GM23248 (cell line): ENCODE results near the gene STEAP2. TPM values are rescaled to one million over a fixed set of nuclear protein-coding genes. Genes with fewer than 3 reads are reported as not detected.
A peak's percentile ranks its signal among the peaks of the same experiment; 100 is the strongest.

ENCODE experiments used
- DNase-seq: peaks from one replicate; pipeline ENCODE4 v3.0.0-alpha.2; 2015
- H2AFZ ChIP-seq: fragments of 200-600 bp; sonication (generic); 2 replicates; pipeline ENCODE4 v1.6.1; 2016; ENCODE audit warnings: antibody characterized with exemption
- H3F3A ChIP-seq: fragments of 200-600 bp; sonication (generic); 2 replicates; pipeline ENCODE4 v1.6.1; 2016; ENCODE audit warnings: mild to moderate bottlenecking, antibody characterized with exemption, mixed run types; ENCODE audit not compliant: insufficient read depth
- H3K27ac ChIP-seq: fragments of 200-600 bp; sonication (generic); 2 replicates; pipeline ENCODE4 v1.5.1; 2016; ENCODE audit warnings: mild to moderate bottlenecking
- H3K27me3 ChIP-seq: fragments of 200-600 bp; sonication (generic); replicated peaks from 2 replicates; pipeline ENCODE4 v1.6.1; 2016; ENCODE audit warnings: mild to moderate bottlenecking; ENCODE audit not compliant: insufficient read depth
- H3K36me3 ChIP-seq: fragments of 200-600 bp; sonication (generic); 2 replicates; pipeline ENCODE4 v1.6.1; 2016; ENCODE audit warnings: low read depth, mild to moderate bottlenecking
- H3K4me1 ChIP-seq: fragments of 200-600 bp; sonication (generic); 2 replicates; pipeline ENCODE4 v1.6.1; 2016; ENCODE audit warnings: mild to moderate bottlenecking; ENCODE audit not compliant: insufficient read depth
- H3K4me2 ChIP-seq: fragments of 200-600 bp; sonication (generic); one replicate; pipeline ENCODE4 v1.6.1; 2016; ENCODE audit warnings: mild to moderate bottlenecking; ENCODE audit not compliant: unreplicated experiment
- H3K4me3 ChIP-seq: fragments of 200-600 bp; sonication (generic); 2 replicates; pipeline ENCODE4 v1.5.1; 2016; ENCODE audit warnings: mild to moderate bottlenecking
- H3K79me2 ChIP-seq: fragments of 200-600 bp; sonication (generic); 2 replicates; pipeline ENCODE4 v1.6.1; 2016; ENCODE audit warnings: mild to moderate bottlenecking; ENCODE audit not compliant: insufficient read depth
- H3K9ac ChIP-seq: fragments of 200-600 bp; sonication (generic); 2 replicates; pipeline ENCODE4 v1.6.1; 2016; ENCODE audit warnings: mild to moderate bottlenecking
- H3K9me2 ChIP-seq: fragments of 200-600 bp; sonication (generic); 2 replicates; pipeline ENCODE4 v1.6.1; 2016; ENCODE audit warnings: mixed run types, mild to moderate bottlenecking, moderate library complexity; ENCODE audit not compliant: insufficient read depth
- H3K9me3 ChIP-seq: fragments of 200-600 bp; sonication (generic); one replicate; pipeline ENCODE4 v1.6.1; 2017; ENCODE audit warnings: low read depth
- H4K20me1 ChIP-seq: fragments of 200-600 bp; sonication (generic); 2 replicates; pipeline ENCODE4 v1.6.0; 2016; ENCODE audit not compliant: insufficient read depth
- EZH2 ChIP-seq: fragments of 200-600 bp; sonication (generic); IDR thresholded peaks from 2 replicates; pipeline ENCODE4 v1.6.1; 2018; ENCODE audit warnings: antibody characterized with exemption, mild to moderate bottlenecking; ENCODE audit not compliant: insufficient read depth, poor library complexity, severe bottlenecking
- EZH2phosphoT487 ChIP-seq: fragments of 200-600 bp; sonication (generic); IDR thresholded peaks from 2 replicates; pipeline ENCODE4 v1.6.1; 2018; ENCODE audit warnings: antibody characterized with exemption, moderate library complexity, mild to moderate bottlenecking, low read depth; ENCODE audit not compliant: insufficient read depth
- WGBS, 2 experiments: methylation state at CpG; one replicate each; pipeline ENCODE4 v1.1.6; 2015 to 2017; ENCODE audit warnings: low lambda C conversion rate in 2 of 2, low coverage in 1 of 2; ENCODE audit errors: missing lambda C conversion rate in 2 of 2; 5-methylcytosine and 5-hydroxymethylcytosine counted together
- in situ Hi-C: fragments of 300-500 bp; cut with MboI; formaldehyde crosslinking; loops from 2 replicates; pipeline ENCODE4 v1.15.0; 2020
- polyA plus RNA-seq: library from polyadenylated mRNA; unstranded; fragments of >200 nt; fragmentation: Nextera tagmentation; extraction: Ambion mirVana; gene quantifications from 2 replicates; pipeline ENCODE4 v1.2.1, GENCODE V29; 2016
- total RNA-seq: library from RNA; depleted of rRNA; stranded (reverse); fragments of >200 nt; shearing (Covaris generic); gene quantifications from 2 replicates; pipeline ENCODE4 v1.2.3, GENCODE V29; 2014

Gene STEAP2
- total and polyA plus RNA-seq, 2 experiments from 2014 or later: 19.2 to 28.3 TPM

- no peaks in the 10 kb centered on the region for H3K36me3 ChIP-seq
- peak overlapping the region; percentile 28 for H2AFZ ChIP-seq
- peak overlapping the region; percentile 71 for H3K27ac ChIP-seq
- H3K9me3 ChIP-seq: no peaks in the 10 kb centered on the region
- H3K79me2 ChIP-seq: no peaks in the 10 kb centered on the region
- peak overlapping the region; percentile 51 for H3K9ac ChIP-seq
- H3K4me3 ChIP-seq: peak overlapping the region; percentile 34
- no peaks in the 10 kb centered on the region for H3K9me2 ChIP-seq
- H3K4me2 ChIP-seq: peak overlapping the region; percentile 54
- DNase-seq: peak; percentile 14
- 12 to 16% methylated on average over 5 of the region's 5 CpGs for WGBS, 2 experiments
- no peak for TF ChIP-seq EZH2
- no peak for TF ChIP-seq EZH2phosphoT487
- no peaks in the 10 kb centered on the region for H3K27me3 ChIP-seq
- peaks cover 47% of the 10 kb centered on the region for H3K4me1 ChIP-seq
- H3F3A ChIP-seq: peaks cover 32% of the 10 kb centered on the region
- no peaks in the 10 kb centered on the region for H4K20me1 ChIP-seq
- in situ Hi-C loops: loop anchor here (10.0 kb wide), 1 partner anchor 113 kb away; the partner anchor contains the start of gene STEAP1
Measured at GRCh38 chr7:90267263-90267858, 55.8 kb downstream of the STEAP2 start.

GRCh38 chr7:90269163-90269562 is 57.6 kb downstream of the STEAP2 start:
- H4K20me1 ChIP-seq: no peaks in the 10 kb centered on the region
- peaks cover 35% of the 10 kb centered on the region for H3F3A ChIP-seq
- WGBS, 2 experiments: 44 to 63% methylated on average over 1 of the region's 1 CpG
- no peak overlapping the region for H3K27ac ChIP-seq
- no peak overlapping the region for H3K4me2 ChIP-seq
- peaks cover 52% of the 10 kb centered on the region for H3K4me1 ChIP-seq
- no peaks in the 10 kb centered on the region for H3K9me3 ChIP-seq
- no peak overlapping the region for H3K4me3 ChIP-seq
- DNase-seq: no peak
- no peaks in the 10 kb centered on the region for H3K79me2 ChIP-seq
- no peak overlapping the region for H2AFZ ChIP-seq
- H3K27me3 ChIP-seq: no peaks in the 10 kb centered on the region
- no peaks in the 10 kb centered on the region for H3K9me2 ChIP-seq
- in situ Hi-C loops: loop anchor here (10.0 kb wide), 1 partner anchor 114 kb away; the partner anchor contains the start of gene STEAP1
- H3K36me3 ChIP-seq: no peaks in the 10 kb centered on the region
- TF ChIP-seq EZH2phosphoT487: no peak
- no peak for TF ChIP-seq EZH2
- H3K9ac ChIP-seq: no peak overlapping the region

GRCh38 chr7:90270431-90271178 is 59.1 kb downstream of the STEAP2 start:
- in situ Hi-C loops: no loop called here
- TF ChIP-seq EZH2 (no peak), EZH2phosphoT487 (no peak)
- H3K4me3 ChIP-seq: 0 out of 2 replicates have a peak overlapping the region, but pooled peaks have one; percentile 5
- no peaks in the 10 kb centered on the region for H4K20me1 ChIP-seq
- no peaks in the 10 kb centered on the region for H3K79me2 ChIP-seq
- no peaks in the 10 kb centered on the region for H3K27me3 ChIP-seq
- no peak for DNase-seq
- peak overlapping the region; percentile 58 for H3K4me2 ChIP-seq
- H3F3A ChIP-seq: peaks cover 32% of the 10 kb centered on the region
- H3K9me3 ChIP-seq: no peaks in the 10 kb centered on the region
- H3K9me2 ChIP-seq: no peaks in the 10 kb centered on the region
- WGBS, 2 experiments: 81 to 84% methylated on average over 2 of the region's 2 CpGs
- peaks cover 50% of the 10 kb centered on the region for H3K4me1 ChIP-seq
- peak overlapping the region; percentile 74 for H3K27ac ChIP-seq
- no peaks in the 10 kb centered on the region for H3K36me3 ChIP-seq
- H3K9ac ChIP-seq: no peak overlapping the region
- H2AFZ ChIP-seq: no peak overlapping the region

GRCh38 chr7:90271753-90272152 is 60.2 kb downstream of the STEAP2 start:
- TF ChIP-seq EZH2phosphoT487 (peak; percentile 89), EZH2 (no peak)
- H3K27me3 ChIP-seq: no peaks in the 10 kb centered on the region
- H3F3A ChIP-seq: peaks cover 32% of the 10 kb centered on the region
- WGBS, 2 experiments: 0% methylated on average over 2 of the region's 2 CpGs
- 0 out of 2 replicates have a peak overlapping the region, but pooled peaks have one; percentile 5 for H3K4me3 ChIP-seq
- H3K9me2 ChIP-seq: no peaks in the 10 kb centered on the region
- H3K4me2 ChIP-seq: peak overlapping the region; percentile 58
- peak; percentile 84 for DNase-seq
- H3K79me2 ChIP-seq: no peaks in the 10 kb centered on the region
- H3K4me1 ChIP-seq: peaks cover 39% of the 10 kb centered on the region
- peak overlapping the region; percentile 28; the same call in 1 of the 2 replicates for H3K9ac ChIP-seq
- in situ Hi-C loops: no loop called here
- H3K27ac ChIP-seq: peak overlapping the region; percentile 74
- H2AFZ ChIP-seq: no peak overlapping the region
- no peaks in the 10 kb centered on the region for H4K20me1 ChIP-seq
- H3K36me3 ChIP-seq: no peaks in the 10 kb centered on the region
- no peaks in the 10 kb centered on the region for H3K9me3 ChIP-seq
